ENCODE results near the gene ARFGEF2.
"Not testable (repeated sequence)": the region's sequence is repeated elsewhere in the genome, so short reads cannot be mapped to it uniquely, and the experiment has no call there.

DNA sequence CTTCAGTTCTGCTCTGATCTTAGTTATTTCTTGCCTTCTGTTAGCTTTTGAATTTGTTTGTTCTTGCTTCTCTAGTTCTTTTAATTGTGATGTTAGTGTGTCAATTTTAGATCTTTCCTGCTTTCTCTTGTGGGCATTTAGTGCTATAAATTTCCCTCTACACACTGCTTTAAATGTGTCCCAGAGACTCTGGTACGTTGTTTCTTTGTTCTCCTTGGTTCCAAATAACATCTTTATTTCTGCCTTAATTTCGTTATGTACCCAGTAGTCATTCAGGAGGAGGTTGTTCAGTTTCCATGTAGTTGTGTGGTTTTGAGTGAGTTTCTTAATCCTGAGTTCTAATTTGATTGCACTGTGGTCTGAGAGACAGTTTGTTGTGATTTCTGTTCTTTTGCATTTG lies 58.5 kb downstream of the ARFGEF2 start:
- TF ChIP-seq, protein P1, sequence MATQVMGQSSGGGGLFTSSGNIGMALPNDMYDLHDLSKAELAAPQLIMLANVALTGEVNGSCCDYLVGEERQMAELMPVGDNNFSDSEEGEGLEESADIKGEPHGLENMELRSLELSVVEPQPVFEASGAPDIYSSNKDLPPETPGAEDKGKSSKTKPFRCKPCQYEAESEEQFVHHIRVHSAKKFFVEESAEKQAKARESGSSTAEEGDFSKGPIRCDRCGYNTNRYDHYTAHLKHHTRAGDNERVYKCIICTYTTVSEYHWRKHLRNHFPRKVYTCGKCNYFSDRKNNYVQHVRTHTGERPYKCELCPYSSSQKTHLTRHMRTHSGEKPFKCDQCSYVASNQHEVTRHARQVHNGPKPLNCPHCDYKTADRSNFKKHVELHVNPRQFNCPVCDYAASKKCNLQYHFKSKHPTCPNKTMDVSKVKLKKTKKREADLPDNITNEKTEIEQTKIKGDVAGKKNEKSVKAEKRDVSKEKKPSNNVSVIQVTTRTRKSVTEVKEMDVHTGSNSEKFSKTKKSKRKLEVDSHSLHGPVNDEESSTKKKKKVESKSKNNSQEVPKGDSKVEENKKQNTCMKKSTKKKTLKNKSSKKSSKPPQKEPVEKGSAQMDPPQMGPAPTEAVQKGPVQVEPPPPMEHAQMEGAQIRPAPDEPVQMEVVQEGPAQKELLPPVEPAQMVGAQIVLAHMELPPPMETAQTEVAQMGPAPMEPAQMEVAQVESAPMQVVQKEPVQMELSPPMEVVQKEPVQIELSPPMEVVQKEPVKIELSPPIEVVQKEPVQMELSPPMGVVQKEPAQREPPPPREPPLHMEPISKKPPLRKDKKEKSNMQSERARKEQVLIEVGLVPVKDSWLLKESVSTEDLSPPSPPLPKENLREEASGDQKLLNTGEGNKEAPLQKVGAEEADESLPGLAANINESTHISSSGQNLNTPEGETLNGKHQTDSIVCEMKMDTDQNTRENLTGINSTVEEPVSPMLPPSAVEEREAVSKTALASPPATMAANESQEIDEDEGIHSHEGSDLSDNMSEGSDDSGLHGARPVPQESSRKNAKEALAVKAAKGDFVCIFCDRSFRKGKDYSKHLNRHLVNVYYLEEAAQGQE (IDR thresholded peaks at IDR 0.05; ENCODE audit: low read depth, low read length), result not testable (repeated sequence)
- TF ChIP-seq TCF7 (IDR thresholded peaks at IDR 0.05; ENCODE audit: borderline replicate concordance); JUNB (IDR thresholded peaks at IDR 0.05); ZNF274 (IDR thresholded peaks at IDR 0.05; ENCODE audit: insufficient read depth, insufficient read length); RFX5 (IDR thresholded peaks at IDR 0.05; ENCODE audit: low read depth, low read length); SIX5 (IDR thresholded peaks at IDR 0.05; ENCODE audit: low read depth, low read length, severe bottlenecking); TARDBP (IDR thresholded peaks at IDR 0.05; ENCODE audit: borderline replicate concordance); NR2C1 (IDR thresholded peaks at IDR 0.05); EZH2 (IDR thresholded peaks at IDR 0.05; ENCODE audit: borderline replicate concordance, control insufficient read depth, low read depth, low read length); POLR2A (IDR thresholded peaks at IDR 0.05; ENCODE audit: low read depth, low read length): not testable (repeated sequence)
- TF ChIP-seq, protein P2, sequence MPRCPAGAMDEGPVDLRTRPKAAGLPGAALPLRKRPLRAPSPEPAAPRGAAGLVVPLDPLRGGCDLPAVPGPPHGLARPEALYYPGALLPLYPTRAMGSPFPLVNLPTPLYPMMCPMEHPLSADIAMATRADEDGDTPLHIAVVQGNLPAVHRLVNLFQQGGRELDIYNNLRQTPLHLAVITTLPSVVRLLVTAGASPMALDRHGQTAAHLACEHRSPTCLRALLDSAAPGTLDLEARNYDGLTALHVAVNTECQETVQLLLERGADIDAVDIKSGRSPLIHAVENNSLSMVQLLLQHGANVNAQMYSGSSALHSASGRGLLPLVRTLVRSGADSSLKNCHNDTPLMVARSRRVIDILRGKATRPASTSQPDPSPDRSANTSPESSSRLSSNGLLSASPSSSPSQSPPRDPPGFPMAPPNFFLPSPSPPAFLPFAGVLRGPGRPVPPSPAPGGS (IDR thresholded peaks at IDR 0.05; ENCODE audit: borderline replicate concordance, insufficient read depth, low read depth, low read length, poor library complexity, severe bottlenecking), result not testable (repeated sequence)
- TF ChIP-seq, protein P3, sequence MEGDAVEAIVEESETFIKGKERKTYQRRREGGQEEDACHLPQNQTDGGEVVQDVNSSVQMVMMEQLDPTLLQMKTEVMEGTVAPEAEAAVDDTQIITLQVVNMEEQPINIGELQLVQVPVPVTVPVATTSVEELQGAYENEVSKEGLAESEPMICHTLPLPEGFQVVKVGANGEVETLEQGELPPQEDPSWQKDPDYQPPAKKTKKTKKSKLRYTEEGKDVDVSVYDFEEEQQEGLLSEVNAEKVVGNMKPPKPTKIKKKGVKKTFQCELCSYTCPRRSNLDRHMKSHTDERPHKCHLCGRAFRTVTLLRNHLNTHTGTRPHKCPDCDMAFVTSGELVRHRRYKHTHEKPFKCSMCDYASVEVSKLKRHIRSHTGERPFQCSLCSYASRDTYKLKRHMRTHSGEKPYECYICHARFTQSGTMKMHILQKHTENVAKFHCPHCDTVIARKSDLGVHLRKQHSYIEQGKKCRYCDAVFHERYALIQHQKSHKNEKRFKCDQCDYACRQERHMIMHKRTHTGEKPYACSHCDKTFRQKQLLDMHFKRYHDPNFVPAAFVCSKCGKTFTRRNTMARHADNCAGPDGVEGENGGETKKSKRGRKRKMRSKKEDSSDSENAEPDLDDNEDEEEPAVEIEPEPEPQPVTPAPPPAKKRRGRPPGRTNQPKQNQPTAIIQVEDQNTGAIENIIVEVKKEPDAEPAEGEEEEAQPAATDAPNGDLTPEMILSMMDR (IDR thresholded peaks at IDR 0.05 in 2 of 3, conservative IDR thresholded peaks at IDR 0.05 in 1 of 3; ENCODE audit: control insufficient read depth in 2 of 3, extremely low read depth in 1 of 3, insufficient read depth in 1 of 3, low read depth in 3 of 3, low read length in 3 of 3), result not testable (repeated sequence)
